GM12875 (cell line): ENCODE results near the gene MAP3K7.
"Not testable (repeated sequence)": the region's sequence is repeated elsewhere in the genome, so short reads cannot be mapped to it uniquely, and the experiment has no call there.

Source experiments
- H3K4me3 ChIP-seq: one replicate; pipeline ENCODE4 v1.5.1; 2011; ENCODE audit warnings: low read depth, low read length, control low read depth
- TF ChIP-seq, protein P1 (sequence below): IDR thresholded peaks from 2 replicates; pipeline ENCODE4 v1.5.1; 2011; ENCODE audit warnings: low read depth, mild to moderate bottlenecking, control low read depth, inconsistent platforms, low read length, moderate library complexity, borderline replicate concordance; ENCODE audit not compliant: insufficient read depth

The MAP3K7 gene

DNA sequence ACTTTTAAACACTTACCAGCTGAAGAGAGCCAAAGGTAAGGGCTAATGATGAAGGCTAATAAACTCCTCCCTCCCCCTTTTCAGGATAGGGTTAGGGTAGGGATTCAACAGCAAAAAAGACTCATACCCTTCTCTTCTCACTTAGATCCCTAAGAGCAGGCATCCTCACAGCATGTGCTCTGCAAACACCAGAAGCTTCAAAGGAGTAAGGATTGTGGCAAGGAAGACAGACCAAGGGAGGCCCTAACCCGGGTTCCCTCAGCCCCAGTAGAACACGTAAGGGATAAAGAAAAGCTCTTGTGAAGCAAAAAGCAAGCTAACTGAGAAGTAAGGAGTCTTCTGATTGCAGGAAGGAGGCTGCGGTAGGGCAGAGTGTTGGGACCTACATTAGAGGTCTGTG lies 11.6 kb downstream of the MAP3K7 start:
- TF ChIP-seq, protein P1, sequence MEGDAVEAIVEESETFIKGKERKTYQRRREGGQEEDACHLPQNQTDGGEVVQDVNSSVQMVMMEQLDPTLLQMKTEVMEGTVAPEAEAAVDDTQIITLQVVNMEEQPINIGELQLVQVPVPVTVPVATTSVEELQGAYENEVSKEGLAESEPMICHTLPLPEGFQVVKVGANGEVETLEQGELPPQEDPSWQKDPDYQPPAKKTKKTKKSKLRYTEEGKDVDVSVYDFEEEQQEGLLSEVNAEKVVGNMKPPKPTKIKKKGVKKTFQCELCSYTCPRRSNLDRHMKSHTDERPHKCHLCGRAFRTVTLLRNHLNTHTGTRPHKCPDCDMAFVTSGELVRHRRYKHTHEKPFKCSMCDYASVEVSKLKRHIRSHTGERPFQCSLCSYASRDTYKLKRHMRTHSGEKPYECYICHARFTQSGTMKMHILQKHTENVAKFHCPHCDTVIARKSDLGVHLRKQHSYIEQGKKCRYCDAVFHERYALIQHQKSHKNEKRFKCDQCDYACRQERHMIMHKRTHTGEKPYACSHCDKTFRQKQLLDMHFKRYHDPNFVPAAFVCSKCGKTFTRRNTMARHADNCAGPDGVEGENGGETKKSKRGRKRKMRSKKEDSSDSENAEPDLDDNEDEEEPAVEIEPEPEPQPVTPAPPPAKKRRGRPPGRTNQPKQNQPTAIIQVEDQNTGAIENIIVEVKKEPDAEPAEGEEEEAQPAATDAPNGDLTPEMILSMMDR: no peak
- H3K4me3 ChIP-seq: no peak overlapping the region

DNA sequence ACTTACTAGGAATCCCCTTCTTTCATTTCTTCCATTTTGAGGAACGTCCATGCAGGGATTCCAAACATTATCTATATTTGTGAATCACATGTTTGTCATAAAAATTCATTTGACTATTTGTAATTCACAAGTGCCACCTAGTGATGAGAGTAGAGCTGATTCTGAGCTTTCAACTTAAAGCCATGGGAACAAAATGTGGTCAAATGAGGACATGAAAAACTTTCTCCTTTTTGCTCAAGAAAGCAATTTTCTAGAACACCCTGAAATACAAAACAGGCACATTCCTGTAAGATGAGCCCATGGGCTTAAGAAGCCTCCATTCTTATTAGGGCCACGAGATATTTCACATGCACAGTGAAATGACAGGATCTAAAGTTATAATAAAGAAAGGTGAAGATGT lies 12.3 kb downstream of the MAP3K7 start:
- TF ChIP-seq, protein P1: no peak

DNA sequence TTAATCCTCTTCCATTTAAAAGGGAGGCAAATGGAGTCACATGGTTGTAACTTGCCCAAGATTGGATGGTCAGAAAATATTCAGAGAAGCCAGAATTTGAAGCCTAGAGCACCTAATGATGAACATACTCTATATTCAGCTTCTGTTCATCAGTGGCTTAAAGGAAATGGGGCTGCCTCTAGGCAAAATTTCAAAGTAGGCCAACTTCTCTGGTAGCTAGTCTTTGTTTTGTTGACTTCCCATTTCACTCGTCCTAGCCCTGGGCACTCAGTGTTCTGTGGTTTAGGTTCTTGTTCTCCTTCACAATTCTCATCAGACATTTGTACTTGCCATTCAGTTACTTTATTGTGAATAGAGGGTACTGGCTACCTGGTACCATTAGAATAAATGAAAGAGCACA lies 13.2 kb downstream of the MAP3K7 start:
- TF ChIP-seq, protein P1: no peak
- no peak overlapping the region for H3K4me3 ChIP-seq

More for the DNA sequence above, 12.3 kb downstream of the MAP3K7 start:
- H3K4me3 ChIP-seq: no peak overlapping the region

DNA sequence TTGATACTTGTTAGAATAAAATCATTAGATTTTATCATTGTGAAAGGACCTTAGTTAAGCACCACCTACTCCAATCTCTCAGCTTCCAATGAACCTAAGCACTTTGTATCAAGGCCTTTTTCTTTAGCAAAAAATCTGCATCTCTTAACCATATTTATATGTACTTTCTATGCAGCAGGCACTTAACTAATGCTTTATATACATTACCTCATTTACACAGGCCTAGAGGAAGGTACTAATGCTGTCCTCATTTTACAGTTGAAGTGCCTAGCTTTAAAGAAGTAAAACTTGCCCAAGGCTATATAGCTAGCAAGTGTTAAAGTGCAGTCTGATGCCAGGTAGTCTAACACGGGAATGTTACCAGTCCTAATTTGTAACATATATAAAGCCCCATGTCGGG lies 14.0 kb downstream of the MAP3K7 start:
- H3K4me3 ChIP-seq: no peak overlapping the region
- TF ChIP-seq, protein P1: no peak

DNA sequence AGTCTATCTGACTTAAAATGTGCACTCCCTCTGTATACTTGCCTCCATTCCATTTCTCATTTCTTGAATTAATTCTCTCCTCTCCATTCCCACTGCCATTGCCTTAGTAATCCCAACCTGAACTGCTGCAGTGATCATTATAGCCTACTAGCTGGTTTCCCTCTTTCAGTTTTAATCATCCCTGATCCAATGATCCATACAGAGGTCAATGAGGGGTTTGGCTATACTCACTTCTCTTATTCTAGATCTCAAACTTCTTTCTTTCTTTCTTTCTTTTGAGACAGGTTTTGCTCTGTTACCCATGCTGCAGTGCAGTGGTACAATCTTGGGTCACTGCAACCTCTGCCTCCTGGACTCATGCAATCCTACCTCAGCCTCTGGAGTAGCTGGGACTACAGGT lies 17.6 kb downstream of the MAP3K7 start:
- H3K4me3 ChIP-seq: no peak overlapping the region
- TF ChIP-seq, protein P1: no peak

DNA sequence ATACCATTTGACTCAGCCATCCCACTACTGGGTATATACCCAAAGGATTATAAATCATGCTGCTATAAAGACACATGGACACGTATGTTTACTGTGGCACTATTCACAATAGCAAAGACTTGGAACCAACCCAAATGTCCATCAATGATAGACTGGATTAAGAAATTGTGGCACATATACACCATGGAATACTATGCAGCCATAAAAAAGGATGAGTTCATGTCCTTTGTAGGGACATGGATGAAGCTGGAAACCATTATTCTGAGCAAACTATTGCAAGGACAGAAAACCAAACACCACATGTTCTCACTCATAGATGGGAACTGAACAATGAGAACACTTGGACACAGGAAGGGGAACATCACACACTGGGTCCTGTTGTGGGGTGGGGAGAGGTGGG lies 19.2 kb downstream of the MAP3K7 start:
- not testable (repeated sequence) for H3K4me3 ChIP-seq

DNA sequence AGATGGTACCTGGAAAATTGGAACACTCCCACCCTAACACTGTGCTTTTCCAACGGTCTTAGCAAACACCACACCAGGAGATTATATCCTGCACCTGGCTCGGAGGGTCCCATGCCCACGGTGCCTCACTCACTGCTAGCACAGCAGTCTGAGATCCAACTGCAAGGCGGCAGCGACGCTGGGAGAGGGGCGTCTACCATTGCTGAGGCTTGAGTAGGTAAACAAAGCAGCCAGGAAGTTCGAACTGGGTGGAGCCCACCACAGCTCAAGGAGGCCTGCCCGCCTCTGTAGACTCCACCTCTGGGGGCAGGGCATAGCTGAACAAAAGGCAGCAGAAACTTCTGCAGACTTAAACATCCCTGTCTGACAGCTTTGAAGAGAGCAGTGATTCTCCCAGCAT lies 24.5 kb downstream of the MAP3K7 start:
- H3K4me3 ChIP-seq: not testable (repeated sequence)

DNA sequence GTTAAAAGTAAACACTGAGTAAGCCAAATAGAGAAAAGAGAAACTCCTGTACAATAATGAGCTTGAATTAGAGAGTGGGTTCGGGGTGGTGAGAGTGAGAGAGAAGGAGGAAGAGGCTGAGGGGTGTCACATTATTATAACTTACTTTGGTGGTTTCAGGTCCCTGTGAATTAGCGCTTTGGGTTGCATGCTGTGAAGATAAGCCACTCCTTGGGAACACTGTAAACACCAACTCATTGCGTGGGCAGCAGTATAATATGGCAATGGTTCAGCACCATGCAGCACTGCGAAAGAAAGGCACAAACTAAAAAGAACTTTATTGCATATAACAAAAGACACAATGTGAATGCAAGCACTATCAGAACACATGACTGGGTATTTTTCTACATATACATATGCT lies 26.9 kb downstream of the MAP3K7 start:
- no peak overlapping the region for H3K4me3 ChIP-seq
- TF ChIP-seq, protein P1: no peak
